NCI-H524 treated with DMSO at 0.1 percent for 48 hours (cell line): Measurements from ENCODE around the gene RANBP17.

Source experiments
- DNase-seq: peaks from one replicate; lab custom pipeline; 2025; lab: John Stamatoyannopoulos, UW

RANBP17 gene

DNA sequence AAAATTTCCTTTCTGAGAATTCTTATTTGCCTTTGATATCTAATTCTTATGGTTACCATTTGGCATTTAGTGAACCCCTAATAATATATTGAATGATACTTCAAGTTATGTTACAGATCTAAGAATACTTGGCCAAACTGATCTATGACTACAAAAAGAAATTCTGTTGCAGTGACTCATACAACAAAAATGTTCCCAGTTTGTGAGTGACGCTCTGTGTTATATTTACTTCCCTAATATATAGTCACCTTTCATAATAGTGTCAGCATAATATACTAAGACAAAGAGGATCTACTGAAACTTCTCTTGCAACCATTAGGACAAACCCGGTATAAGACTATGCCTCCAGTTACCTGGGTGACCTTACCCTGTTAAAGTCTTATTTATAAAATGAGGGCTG lies 230.4 kb downstream of the RANBP17 start:
- no peak for DNase-seq

DNA sequence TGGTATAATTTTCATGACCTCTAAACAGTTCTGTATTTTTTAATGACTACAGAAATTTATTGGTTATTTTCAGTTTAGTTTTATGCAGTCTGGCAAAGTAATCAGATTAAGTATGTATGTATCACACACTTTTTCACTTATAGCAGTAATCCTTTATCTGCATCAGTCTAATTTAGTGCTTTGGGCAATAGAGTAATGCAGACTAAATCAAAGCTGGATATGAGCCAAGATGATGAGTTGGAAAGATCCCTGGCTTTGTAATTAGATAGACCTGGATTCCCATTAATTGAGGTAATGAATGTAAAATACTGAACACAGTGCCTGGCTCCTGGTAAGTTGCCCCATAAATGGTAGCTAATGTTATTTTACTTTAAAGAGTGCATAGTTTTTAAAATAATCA lies 231.8 kb downstream of the RANBP17 start:
- DNase-seq = no peak

DNA sequence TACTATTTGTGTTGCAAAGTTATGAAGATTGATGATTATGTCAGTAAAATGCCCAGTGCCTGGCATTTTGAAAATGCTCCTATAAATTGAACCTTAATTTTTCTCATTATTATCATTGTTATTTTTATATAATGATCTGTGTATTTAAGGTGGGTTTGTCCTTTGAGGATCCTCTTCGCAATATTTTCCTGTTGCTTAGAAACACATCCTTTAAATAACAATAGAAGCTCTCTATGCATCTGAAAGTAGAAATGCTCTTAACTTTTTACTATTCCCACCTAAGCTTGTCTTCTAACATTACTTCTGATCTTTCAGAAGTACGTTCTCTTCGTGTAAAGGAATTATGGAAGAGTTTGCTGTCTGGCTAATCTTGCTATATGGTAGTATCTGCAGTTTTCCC lies 232.5 kb downstream of the RANBP17 start:
- DNase-seq = no peak

DNA sequence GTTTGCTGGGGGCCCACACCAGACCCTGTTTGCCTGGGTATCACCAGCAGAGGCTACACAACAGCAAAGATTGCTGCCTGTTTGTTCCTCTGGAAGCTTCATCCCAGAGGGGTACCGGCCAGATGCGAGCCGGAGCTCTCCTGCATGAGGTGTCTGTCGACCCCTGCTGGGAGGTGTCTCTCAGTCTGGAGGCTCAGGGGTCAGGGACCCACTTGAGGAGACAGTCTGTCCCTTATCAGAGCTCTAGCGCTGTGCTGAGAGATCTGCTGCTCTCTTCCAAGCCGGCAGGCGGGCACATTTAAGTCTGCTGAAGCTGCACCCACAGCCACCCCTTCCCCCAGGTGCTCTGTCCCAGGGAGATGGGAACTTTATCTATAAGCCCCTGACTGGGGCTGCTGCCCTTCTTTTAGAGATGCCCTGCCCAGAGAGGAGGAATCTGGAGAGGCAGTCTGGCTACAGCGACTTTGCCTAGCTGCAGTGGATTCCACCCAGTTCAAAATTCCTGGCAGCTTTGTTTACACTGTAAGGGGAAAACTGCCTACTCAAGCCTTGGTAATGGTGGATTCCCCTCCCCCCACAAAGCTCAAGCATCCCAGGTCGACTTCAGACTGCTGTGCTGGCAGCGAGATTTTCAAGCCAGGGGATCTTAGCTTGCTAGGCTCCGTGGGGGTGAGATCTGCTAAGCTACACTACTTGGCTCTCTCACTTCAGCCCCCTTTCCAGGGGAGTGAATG lies 241.2 kb downstream of the RANBP17 start:
- DNase-seq = no peak

DNA sequence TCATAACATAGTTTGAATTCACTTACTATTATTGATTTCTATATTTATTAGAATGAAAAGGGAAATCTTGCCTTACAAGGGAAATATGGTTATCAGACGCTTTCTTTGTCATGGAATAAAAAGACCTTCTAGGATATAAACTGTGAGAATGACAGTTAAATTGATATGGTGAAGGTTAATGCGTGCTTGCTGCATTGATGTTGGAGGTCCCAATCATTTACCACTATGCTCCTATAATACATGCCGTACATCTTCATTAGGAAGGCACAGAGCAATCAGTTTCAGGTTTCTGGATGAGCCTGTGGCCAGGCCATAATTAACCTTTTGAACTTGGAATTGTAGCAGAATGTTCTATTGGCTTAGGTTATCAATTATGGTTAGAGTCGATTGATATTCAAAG lies 245.9 kb downstream of the RANBP17 start:
- DNase-seq = no peak

DNA sequence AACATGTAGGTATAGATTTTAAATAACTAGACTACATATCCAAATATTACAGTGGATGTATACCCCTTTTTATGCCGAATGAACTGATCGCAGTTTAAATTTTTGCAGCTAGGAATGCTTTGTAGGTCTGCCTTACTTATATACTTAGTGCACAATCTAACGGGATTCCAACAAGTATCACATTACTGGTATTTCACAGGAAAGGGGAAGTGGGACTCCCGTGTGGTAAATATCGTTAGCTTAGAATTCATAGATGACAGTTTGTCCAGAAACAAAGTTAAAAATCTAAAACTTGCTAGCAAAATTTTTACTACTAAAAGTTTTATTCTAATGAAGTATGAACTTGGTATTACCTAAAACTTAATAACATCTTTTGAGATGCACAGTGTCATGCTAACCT lies 253.7 kb downstream of the RANBP17 start:
- no peak for DNase-seq

DNA sequence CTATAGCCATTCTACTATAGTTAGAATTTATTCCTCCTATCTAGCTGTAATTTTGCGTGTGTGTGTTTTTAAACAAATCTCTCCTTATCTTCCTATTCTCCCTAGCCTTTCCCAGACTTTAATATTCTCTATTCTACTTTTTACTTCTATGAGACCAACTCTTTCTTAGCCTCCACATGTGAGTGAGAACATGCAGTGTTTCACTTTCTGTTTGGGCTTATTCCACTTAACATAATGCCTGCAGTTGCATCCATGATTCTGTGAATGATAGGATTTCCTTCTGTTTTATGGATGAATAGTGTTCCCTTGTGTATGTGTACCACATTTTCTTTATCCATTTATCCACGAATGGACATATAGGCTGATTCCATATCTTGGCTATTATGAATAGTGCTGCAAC lies 254.9 kb downstream of the RANBP17 start:
- no peak for DNase-seq

DNA sequence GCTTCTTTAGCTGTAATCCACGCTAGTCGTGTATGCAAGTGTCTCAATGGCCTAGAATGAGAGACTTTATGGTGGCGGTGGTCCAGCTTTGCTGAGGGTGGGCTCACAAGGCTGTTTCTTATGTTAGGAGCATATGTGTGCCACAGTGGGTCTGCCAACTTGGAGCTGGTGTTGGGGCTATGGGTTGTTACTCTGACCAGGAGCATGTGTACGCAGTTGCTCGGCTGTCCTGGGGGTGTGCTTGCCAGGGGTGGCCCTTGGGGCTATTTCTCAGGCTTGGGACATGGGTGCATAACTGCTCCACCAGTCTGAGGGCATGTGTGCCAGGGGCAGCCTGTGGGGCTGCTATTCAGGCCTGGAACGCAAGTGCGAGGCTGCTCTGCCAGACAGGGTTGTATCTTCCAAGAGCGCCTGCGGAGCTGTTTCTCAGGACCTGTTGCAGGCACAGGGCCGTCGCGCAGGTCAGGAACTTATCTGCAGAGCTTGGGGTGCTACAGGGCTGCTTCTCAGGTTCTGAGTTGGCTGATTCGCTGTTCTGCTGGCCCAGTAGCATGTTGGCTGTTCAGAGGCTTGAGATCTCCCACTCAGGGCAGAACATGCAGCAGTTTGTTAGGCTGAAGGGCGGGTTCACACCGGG lies 259.3 kb downstream of the RANBP17 start:
- no peak for DNase-seq

DNA sequence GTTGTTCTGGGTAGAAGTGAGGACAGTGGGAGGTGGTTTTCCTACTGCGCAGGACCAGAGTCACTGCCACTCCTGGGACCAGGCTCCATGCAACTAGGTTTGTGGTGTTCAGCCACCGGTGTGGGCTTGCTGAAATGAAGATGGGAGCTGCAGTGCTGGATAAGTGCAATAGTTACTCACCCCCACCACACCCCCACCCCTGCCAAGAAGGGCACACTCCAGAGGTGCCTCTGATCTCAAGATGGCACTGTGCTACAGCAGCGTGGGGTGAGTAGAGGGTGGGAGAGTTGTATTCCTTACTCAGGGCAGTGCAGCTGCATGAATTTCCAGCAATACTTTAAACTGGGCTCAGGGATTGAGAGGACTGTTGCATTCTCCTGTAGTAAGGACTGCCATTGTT lies 259.8 kb downstream of the RANBP17 start:
- no peak for DNase-seq

DNA sequence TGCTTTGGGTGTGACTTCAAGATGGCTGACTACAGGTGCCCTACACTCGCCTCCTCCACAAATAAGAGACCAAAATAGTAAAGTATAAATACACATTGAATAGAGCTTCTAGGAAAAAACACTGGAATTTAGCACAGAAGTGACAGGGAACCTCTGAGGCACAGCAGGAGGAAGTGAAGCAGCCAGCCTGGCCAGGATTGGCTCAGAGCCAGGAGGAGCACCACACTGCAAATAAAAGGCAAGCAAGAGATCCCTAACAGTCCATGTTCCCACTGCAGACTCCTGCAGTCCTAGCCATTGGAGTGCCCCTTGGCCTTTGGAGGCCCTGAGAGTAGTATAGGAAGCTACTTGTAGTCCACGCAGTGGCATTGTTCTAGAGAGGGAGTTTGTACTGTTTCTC lies 260.6 kb downstream of the RANBP17 start:
- no peak for DNase-seq

DNA sequence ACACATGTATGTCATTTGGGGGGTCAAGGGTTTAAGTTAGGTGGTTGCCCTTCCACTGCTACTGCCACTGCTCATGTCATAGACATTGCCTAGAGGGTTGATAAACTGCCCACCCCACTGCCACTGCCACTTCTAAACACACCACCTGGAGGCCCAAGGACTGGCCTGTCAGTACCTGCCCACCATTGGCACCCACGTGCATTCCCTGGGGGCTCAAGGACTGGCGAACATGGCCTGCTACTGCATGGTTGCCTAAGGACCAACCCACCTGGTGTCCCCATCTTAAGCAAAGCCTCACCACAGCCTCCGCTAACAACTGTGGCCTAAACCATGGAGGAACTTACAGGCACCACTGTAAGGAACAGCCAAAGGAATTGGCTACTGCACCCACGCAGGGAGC lies 261.6 kb downstream of the RANBP17 start:
- DNase-seq = no peak

DNA sequence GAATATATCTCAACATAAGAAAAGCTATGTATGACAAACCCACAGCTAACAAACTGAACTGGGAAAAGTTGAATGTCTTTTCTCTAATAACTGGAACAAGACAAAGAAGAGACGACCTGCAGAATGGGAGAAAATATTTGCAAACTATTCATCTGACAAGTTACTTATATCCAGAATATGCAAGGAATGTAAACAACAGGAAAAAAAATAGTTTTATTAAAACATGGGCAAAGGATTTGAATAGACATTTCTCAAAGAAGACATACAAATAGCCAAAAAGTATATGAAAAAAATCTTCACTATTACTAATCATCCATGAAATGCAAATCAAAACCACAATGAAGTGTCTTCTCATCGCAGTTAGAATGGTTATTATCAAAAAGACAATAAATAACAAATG lies 265.5 kb downstream of the RANBP17 start:
- no peak for DNase-seq

DNA sequence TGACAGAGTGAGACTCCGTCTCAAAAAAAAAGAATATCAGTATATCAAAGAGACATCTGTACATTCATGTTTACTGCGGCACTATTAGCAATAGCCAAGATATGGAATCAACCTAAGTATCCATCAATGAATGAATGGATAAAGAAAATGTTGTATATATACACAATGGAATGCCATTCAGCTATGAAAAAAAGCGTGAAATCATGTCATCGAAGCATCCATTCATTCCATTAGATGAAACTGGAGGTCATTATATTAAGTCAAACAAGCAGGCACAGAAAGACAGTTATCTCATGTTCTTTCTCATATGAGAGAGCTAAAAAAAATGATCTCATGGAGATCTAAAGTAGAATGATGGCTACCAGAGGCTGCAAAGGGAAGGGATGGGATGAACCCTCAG lies 266.3 kb downstream of the RANBP17 start:
- no peak for DNase-seq

DNA sequence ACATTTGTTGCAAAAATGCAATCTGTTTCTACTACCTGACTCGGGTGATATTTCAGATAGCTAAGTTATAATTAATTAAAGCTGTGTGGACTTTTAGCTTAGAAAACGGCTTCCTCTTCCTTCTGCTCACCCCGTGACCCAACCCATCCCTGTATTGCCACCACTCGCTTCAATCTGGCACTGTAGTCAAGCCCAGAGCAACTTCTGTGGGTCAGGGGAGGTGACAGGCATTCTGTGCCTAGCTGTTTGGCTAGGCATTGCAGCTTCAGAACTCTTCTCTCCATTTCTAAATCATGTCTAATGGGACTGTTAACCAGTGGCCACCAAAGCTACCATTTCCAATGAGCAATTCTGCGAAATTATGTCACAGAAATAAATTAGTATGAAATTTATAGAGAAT lies 267.5 kb downstream of the RANBP17 start:
- no peak for DNase-seq

DNA sequence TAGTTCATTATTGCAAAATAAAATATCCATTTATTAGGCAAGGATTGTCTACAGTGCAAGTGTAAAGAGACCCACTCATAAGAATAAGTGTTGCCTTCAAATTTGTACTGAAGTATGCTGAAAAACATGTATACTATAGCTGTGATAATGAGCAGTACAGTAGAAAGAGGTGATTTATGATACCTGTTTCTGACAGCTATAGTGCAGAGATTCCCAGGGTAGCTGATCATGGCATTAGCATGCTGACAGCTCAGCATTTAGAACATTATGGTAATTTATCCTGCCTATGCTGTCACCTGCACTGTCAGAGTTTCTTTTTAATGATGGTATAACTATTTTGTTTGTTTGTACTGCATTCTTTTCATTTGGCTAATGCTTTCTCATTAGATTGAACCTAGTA lies 269.7 kb downstream of the RANBP17 start:
- no peak for DNase-seq

DNA sequence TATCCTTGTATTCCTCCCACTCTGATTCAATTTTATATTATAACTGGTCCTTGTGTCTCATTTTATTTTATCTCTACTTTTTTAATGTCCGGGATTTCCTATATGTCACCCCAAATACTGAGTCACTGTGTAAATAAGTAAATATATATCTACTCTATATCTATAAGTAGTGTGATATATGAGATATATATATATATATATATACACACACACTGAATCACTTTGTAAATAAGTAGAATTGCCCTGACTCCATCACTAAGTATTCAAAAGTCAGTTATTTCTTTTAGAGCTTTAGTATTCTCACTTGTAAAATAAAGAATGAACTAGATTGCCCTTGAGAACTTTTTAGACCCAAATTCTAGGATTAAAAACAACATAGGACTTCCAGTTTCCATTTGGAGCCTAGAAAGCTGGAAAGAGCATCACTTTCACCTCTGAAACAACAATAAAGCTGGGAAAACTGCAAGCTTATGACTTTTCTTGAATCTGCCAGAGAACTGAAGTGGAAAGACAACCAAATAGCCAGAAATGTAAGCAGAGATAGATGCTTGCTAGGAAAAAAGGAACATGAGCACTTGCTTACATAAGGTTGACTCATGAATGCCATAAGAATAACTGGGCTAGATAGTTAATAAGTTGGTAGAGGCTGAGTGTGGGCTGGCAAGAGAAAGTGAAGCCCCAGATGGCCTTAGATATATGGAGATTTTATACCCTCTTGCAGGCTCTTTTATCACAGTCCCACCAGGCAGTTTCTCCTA lies 276.1 kb downstream of the RANBP17 start:
- DNase-seq = no peak

DNA sequence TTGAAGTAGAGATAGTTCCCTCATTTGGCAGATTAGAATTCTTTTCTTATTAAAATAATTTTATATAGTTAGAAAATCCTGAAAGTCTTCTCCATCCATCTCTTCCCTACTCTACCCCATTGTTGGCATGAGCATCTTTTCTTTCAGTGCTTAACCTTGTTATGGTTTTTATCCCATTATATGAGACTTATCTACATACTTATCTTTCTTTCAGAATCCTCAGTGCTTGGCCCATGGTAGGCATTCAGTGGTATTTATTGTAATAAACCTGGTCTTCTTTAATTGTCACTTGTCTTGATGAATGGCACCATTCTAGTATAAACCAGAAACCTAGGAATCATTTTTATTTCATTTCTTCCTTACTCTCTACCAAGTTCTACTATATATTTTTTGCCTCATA lies 277.4 kb downstream of the RANBP17 start:
- DNase-seq = no peak

DNA sequence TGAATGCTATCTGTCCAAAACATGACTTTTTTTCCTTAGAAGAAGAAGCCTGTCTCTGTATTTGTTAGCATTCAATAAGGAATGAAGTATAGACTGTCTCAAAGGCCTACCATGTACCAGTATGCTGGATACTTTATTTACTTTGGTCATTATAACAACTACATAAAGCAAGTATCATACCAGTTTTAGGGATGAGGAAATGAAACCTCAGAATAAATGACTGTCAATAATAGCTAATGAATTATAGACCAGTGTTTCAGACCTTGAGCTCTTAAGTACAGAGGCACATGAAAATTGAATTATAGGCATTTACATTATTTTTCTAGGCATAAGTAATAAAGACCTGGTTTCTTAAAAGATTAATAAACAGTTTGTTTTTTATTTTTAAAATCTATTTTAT lies 280.8 kb downstream of the RANBP17 start:
- DNase-seq = no peak

DNA sequence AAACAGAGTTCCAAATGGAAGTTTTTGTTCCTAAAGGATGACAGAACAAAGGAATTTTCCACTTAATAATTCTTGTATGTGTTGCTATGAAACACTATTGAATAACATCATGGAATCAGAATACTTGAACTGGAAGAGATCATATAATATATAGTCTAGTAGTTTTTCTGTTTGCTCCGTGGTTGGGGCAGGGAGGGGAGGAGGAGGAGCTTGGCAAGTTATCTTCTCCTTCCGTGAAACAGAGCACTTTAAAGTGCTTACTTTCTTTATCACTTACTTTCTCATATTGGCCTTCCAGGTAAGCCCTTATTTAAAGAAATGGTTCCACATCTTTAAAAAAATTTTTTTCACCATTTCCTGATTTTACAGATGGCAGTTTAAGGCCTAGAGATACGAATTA lies 281.4 kb downstream of the RANBP17 start:
- no peak for DNase-seq

DNA sequence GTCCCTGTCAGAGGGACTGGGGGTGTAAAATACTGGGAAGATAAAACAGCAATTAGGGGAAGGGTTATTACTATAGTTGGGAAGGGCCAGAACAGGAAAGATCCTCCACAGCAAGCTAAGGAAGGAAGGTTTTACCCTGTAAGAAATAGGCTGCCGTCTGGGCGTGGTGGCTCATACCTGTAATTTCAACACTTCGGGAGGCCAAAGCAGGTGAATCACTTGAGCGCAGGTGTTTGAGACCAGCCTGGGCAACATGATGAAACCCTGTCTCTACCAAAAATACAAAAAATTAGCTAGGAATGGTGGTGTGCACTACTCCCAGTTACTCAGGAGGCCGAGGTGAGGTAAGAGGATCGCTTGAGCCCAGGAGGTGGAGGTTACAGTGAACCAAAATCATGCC lies 282.1 kb downstream of the RANBP17 start:
- no peak for DNase-seq

DNA sequence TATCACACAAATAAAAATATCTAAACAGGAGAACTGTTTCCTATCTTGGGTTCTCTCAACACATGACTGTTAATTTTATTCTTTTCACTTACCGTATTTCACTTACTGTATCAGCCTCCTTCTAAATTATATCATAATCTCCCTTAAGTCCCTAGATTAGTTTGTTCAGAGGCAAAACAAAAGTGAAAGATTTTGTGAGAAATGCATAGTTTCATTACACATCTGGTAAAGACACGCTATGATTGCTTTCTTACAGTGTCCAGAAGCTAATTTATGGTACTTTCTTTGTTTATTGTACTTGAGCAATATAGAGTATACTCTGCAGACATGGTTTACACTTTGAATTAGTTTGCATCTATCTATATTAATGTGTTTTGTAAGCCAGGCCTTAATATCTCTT lies 287.5 kb downstream of the RANBP17 start:
- DNase-seq = no peak

DNA sequence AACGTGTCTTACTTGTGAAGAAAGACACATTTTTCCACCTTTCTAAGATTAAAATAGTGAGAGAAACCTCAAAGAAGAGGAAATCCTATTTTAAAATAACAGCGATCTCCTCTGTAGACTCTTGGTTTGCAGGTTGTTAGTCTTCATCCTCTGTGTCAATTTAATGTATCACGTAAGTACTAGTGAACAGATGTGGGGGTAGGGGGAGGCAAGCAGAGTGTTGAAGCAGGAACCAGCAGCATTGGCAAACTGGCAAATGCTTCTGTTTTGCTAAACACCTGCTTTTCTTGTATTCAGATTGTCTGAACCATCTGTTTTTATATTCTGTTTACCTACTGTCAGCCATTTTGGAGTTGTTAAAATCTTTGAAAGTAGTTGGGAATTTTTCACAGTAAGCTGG lies 288.0 kb downstream of the RANBP17 start:
- DNase-seq = peak; percentile 88

DNA sequence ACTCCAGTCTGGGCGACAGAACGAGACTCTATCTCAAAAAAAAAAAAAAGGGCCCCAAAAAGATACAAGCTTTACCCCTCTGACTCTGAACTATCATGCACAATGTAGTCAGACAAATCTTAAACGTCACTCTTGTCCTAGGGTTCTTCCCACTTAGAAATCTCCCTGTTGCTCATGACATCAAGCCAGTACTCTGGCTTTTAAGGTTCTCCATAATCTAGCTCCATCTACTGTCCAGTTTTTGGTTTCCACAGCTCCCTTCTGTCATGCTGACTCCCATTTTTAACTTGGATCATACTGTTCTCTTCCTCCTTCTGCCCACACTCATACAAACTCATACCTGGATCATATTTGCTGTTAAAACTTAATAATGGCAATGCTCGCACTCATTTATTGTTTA lies 290.6 kb downstream of the RANBP17 start:
- DNase-seq = no peak
